Measurements from ENCODE around the gene ALG14.
"Not testable (repeated sequence)": the region's sequence is repeated elsewhere in the genome, so short reads cannot be mapped to it uniquely, and the experiment has no call there.

Gene ALG14

GRCh38 chr1:95005584-95005983 is 67.2 kb downstream of the ALG14 start:
- DNase-seq = no peak

DNA sequence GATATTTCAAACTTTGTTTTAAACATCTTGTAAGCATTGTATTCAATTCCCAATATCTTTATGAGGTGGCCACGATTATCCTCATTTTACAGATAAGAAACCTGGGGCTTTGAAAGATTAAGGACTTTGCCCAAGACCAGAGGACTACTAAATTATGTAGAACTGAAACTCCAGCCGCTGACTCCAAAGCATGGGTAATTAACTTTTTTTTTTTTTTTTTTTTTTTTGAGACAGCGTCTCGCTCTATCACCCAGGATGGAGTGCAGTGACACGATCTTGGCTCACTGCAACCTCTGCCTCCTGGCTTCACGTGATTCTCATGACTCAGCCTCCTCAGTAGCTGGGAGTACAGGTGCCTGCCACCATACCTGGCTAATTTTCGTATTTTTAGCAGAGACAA is 68.7 kb downstream of the ALG14 start:
- DNase-seq = no peak

- no peak for DNase-seq
These were observed 69.4 kb downstream of the ALG14 start for GRCh38 chr1:95003433-95003738.

DNA sequence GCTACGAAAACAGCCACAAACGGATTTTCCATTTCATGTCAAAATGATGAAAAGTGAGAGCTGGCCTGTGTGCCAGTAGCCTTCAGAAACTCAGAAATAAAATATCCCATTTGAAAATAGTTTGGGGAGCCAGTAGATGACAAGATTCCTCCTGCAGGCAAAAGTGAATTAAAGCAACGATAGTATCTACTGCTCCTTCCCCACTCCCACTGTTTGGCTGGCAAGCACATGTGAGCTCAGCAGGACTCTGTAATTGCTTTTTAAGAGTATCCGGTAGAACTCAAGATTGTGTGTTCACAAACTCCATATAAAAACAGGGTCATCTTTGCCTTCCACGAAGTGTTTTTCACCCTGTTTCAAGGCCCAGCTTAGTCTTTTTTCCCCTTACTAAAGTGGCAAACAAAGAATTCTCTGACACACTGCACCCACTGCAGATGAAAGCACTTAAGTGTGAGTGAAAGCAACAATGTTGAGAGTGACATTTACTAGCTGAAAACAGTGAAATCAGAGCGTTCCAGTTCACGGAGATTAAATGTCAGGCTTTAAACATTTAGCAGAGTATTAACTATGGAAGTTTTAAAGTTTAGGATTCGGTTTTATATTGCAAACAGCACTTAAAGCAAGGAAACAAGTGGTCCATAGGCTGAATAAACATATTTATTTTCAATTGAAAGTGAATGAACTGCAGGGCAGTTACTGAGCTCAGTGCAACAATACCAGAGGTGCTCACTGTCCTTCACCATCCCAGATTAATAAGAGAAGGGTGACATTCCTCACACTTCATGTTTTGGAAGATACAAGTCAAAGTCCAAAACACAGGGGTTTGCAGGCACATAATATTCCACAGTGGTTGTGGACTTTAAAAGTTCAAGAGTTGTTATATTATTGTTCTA is 70.0 kb downstream of the ALG14 start:
- no peak for DNase-seq

DNA sequence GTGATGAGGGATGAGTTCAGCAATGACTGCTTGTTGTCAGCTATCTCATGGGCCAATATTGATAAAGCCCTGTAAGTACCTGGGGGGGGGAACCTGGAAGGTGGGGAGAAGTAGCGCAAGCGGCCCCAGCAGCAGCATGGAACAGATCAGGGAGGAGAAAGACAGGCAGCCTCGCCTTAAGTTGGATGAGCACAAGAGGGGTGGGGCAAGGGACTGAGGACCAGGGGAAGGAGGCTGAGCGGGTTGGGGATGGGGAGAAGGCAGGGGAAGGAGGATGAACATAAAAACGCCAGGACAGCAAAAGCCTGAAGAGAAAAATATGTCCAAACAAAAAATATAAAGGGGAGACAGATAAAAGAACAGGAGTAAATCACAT is 70.6 kb downstream of the ALG14 start:
- no peak for DNase-seq

- no peak for DNase-seq
These were observed 73.2 kb downstream of the ALG14 start for GRCh38 chr1:94999456-95000131.

- no peak for DNase-seq
These were observed 74.0 kb downstream of the ALG14 start for GRCh38 chr1:94998748-94999147.

- no peak for DNase-seq
These were observed 74.6 kb downstream of the ALG14 start for GRCh38 chr1:94998114-94998513.

- DNase-seq = not testable (repeated sequence)
These were observed 77.2 kb downstream of the ALG14 start for GRCh38 chr1:94995536-94995935.

DNA sequence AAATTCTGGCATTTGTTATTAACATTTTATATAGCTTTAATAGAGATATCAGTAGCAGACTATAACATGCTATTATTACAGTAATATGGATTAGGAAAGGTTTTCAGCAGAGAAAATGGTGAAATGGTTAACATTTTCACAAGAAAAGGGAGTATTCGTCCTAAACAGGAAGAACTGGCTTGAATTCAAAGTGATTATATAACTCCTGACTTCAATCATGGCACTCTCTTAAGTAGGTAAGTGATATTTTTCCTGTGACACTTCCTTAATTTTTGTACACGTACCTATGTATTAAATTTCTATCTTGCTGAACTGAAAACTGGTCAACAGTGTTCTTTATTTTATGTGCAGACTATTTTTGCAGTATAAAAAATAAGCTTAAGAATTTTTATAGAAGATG is 77.9 kb downstream of the ALG14 start:
- DNase-seq = no peak

DNA sequence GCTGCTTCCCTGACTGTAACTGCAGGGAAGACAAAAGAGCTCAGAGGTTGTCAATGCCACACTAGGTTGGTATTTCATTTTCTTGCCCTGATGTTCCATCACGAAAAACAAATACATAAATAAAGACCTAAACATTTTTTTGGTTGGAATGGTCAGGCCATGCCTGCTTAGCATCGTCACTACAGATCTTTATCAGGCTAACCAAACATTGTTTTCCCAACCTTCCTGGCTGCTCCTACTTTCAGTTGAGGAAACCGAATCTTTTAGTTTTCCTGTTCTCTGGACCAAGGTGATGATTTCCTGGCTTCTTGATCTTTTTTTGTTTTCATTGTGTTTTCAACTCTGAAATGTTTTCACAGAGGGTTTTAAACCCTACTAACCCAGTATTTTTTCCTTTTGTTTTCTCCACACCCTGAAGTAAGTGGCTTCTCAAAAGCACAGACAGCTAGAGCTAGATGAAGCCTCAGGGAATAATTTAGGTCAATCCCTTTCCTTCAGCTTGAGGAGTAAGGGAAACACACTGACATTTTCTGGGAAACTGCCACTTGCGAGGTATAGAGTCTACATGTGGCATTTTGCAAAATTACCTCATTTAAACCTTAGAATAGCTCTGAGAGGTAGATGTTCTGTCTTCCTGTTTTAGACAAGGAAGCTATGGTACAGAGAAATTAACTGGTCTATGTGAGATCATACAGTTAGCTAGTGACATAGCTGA is 78.7 kb downstream of the ALG14 start:
- no peak for DNase-seq

DNA sequence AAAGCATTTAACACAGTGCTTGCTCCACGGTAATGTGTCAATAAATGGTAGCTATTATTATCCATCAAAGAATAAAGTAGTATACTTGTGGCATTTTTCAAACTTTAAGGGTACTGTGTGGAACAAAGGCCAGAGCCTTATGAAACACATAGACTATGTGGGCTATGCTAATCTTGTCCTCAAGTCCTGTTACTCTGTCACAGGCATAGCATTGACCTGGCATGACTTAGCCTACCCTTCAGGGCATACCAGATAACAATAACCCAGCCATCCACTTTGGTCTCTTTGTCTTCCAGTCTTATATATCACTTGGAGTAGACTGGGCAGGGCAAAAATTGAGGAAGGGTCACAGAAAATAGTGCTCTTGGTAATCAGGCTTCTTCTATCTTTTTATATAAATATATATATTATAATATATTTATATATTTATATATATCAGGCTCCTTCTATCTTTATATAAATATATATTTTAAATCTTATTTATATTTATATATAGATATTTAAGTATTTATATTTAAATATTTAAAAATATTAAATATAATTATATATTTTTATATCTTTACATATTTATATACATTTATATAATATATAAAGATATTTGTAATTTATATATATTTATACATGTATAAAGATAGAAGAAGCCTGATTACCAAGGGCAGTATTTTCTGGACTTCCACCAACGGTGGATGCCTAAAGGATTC is 79.7 kb downstream of the ALG14 start:
- DNase-seq = no peak

GRCh38 chr1:94992161-94992560 is 80.6 kb downstream of the ALG14 start:
- no peak for DNase-seq

DNA sequence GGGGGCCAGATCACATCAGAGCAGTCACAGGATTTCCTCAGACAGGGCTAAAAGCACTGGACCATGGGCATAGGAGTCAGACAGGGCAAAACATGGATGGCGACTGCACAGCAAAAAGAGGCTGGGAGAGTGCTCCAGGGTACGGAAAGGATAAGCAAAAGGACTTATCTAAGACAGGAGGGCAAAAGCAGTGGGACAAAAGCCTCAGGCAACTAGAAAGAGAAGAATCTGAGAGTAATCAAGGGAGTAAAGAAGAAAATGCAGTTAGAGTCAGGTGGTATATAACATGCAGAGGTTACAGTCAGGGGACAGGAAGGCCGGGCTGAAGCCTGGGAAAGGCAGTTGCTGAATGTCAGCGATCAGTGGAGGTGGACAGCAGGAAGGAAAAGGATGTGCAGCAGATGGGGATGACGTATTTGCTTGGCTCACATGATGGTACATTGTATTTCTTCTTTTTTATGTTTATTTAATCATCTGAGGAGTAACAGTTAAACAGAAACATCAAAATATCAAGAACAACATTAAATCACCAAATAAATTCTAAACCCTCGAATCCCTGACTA is 82.8 kb downstream of the ALG14 start:
- no peak for DNase-seq

DNA sequence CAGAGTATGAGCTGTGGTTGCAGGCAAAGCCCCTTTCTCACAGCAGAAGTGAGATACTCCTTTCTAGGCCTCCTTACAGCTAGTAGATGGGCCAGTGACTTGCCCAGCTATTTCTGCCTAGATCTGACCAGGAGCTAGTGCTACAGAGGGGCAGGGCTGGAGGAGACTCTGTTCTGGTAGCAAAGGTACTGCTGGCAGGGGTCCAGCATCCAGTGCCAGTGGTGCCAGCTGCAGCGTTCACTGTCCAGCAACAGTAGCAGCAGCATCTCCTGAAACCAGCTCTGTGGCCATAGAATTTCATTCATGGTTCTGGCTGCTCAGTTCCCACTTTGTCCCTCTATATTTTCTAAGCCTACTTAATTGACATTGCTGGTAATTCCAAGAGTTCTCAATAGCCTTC is 83.4 kb downstream of the ALG14 start:
- no peak for DNase-seq

GRCh38 chr1:94988356-94988755 is 84.4 kb downstream of the ALG14 start:
- no peak for DNase-seq

DNA sequence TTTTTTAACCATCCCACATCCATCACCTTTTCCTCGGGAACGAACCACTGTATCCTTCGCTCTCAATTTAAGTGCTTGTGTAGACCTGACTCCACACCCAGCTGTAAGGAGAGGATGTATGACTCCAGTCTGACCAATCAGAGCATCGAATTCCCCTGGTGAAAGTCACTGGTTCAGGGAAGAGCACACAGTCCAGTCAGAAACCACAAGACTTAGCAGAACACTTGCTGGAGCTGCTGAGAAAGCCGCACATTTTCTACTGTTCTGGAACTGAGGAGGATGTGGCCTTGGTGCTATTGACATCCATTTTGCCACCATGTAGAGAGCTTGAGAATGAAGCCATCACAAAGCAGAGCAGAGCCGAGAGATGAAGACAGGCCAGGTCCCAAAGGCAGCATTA is 86.0 kb downstream of the ALG14 start:
- DNase-seq = no peak

- DNase-seq = no peak
These were observed 89.5 kb downstream of the ALG14 start for GRCh38 chr1:94983171-94983739.

GRCh38 chr1:94982398-94982797 is 90.4 kb downstream of the ALG14 start:
- no peak for DNase-seq

GRCh38 chr1:94981575-94981973 is 91.2 kb downstream of the ALG14 start:
- no peak for DNase-seq

DNA sequence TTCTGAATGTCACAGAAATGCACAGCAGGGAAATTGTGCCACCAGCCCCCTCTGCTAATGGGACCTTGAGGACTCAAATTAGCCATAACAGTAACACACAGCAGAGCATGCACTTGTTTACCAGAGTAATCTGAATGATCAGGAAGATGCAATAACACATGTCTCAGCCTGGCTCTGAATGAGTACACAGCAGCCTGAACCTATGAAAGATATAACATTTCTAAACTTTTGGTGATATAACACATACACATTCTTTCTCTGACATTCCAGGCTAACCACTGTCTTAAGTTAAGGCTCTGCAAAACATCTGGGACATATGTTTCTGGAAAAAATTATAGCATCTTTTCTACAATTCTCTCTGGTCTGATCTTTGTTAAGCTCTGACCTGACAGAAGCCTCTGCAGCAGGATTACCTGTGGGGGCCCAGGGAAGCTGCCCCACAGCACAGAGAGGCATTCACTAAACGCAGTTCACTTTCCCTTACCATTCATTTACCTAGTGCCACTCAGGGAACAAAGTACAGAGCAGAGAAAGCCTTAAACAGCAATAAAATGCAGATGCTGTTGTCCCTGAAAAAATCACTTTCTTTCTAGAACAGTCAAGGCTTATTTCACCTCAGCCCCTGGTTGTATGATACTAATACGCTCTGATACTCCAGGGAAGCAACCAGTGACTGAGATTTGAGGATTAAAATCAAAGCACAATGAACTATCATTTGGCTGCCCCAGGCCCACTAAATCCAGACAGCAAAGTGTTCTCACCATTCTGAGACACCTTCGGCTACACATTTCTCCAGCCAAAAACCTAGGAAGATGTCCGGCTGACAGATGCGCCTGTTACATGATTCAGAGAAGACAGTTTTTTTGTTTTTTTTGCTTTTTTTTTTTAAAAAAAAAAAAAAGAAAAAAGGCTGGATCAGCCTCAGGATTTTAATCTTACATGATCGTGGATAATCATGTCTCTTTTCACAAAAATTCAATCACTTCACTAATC is 91.9 kb downstream of the ALG14 start:
- no peak for DNase-seq

Measured in activated CD8-positive, alpha-beta memory T cell treated with anti-CD3 and anti-CD28 coated beads for 24 hours (primary cell).